GM23338 (cell line): ENCODE data around the gene DNAJB8. TPM values are rescaled to one million over a fixed set of nuclear protein-coding genes. Genes with fewer than 3 reads are reported as not detected.

ENCODE experiments used
- ATAC-seq: fragments of 200-7000 bp; cut with Tn5 transposase; 3 replicates; pipeline ENCODE4 v1.9.1; 2020
- DNase-seq: peaks from one replicate; pipeline ENCODE4 v3.0.0-alpha.2; 2015; ENCODE audit warnings: low spot score
- H2AFZ ChIP-seq: fragments of 200-600 bp; sonication (generic); 2 replicates; pipeline ENCODE4 v1.8.0; 2016; ENCODE audit warnings: antibody characterized with exemption, mild to moderate bottlenecking, moderate library complexity
- H3F3A ChIP-seq: fragments of 200-600 bp; sonication (generic); replicated peaks from 2 replicates; pipeline ENCODE4 v1.8.0; 2017; ENCODE audit warnings: antibody characterized with exemption, mixed run types, low read depth
- H3K27ac ChIP-seq: fragments of 200-600 bp; sonication (generic); 2 replicates; pipeline ENCODE4 v1.6.1; 2016; ENCODE audit warnings: low read depth
- H3K27me3 ChIP-seq: fragments of 200-600 bp; sonication (generic); 2 replicates; pipeline ENCODE4 v1.8.0; 2016; ENCODE audit warnings: mild to moderate bottlenecking, mixed run types, moderate library complexity; ENCODE audit not compliant: insufficient read depth
- H3K36me3 ChIP-seq: fragments of 200-600 bp; sonication (generic); 2 replicates; pipeline ENCODE4 v1.8.0; 2016; ENCODE audit warnings: mild to moderate bottlenecking; ENCODE audit not compliant: insufficient read depth
- H3K4me1 ChIP-seq: fragments of 200-600 bp; sonication (generic); 2 replicates; pipeline ENCODE4 v1.8.0; 2016; ENCODE audit warnings: mild to moderate bottlenecking, moderate library complexity; ENCODE audit not compliant: insufficient read depth
- H3K4me2 ChIP-seq: fragments of 200-600 bp; sonication (generic); 2 replicates; pipeline ENCODE4 v1.7.1; 2017; ENCODE audit warnings: mixed run types
- H3K4me3 ChIP-seq: fragments of 200-600 bp; sonication (generic); 2 replicates; pipeline ENCODE4 v1.6.1; 2016; ENCODE audit warnings: mixed run types
- H3K79me2 ChIP-seq: fragments of 200-600 bp; sonication (generic); replicated peaks from 2 replicates; pipeline ENCODE4 v1.8.0; 2017; ENCODE audit warnings: mild to moderate bottlenecking; ENCODE audit not compliant: insufficient read depth
- H3K9me2 ChIP-seq: fragments of 200-600 bp; sonication (generic); 2 replicates; pipeline ENCODE4 v1.8.0; 2017; ENCODE audit not compliant: insufficient read depth
- H4K20me1 ChIP-seq: fragments of 200-600 bp; sonication (generic); replicated peaks from 2 replicates; pipeline ENCODE4 v1.8.0; 2017; ENCODE audit warnings: mild to moderate bottlenecking; ENCODE audit not compliant: insufficient read depth
- H3K27ac Mint-ChIP-seq: 2 replicates; pipeline ENCODE4 v1.8.0; 2020; ENCODE audit warnings: inconsistent platforms, mild to moderate bottlenecking, moderate library complexity, mixed read lengths
- H3K27me3 Mint-ChIP-seq: 3 replicates; pipeline ENCODE4 v1.8.0; 2022; ENCODE audit warnings: low read depth, mild to moderate bottlenecking, moderate library complexity, mixed read lengths, inconsistent platforms; ENCODE audit not compliant: insufficient read depth, poor library complexity
- H3K36me3 Mint-ChIP-seq: 3 replicates; pipeline ENCODE4 v1.8.0; 2021; ENCODE audit warnings: low read depth, mild to moderate bottlenecking, inconsistent platforms, moderate library complexity, mixed read lengths
- H3K4me1 Mint-ChIP-seq: 3 replicates; pipeline ENCODE4 v1.8.0; 2020; ENCODE audit warnings: mild to moderate bottlenecking, inconsistent platforms, mixed read lengths
- H3K4me3 Mint-ChIP-seq: 3 replicates; pipeline ENCODE4 v1.8.0; 2021; ENCODE audit warnings: moderate library complexity, mild to moderate bottlenecking, inconsistent platforms, mixed read lengths
- H3K9me3 Mint-ChIP-seq: 3 replicates; pipeline ENCODE4 v1.8.0; 2020; ENCODE audit warnings: moderate library complexity, mild to moderate bottlenecking, inconsistent platforms, mixed read lengths
- CREB1 ChIP-seq: fragments of 250-450 bp; sonication (Bioruptor Pico); IDR thresholded peaks from 2 replicates; pipeline ENCODE4 v1.5.0; 2020; ENCODE audit warnings: low read depth, mild to moderate bottlenecking, moderate library complexity
- ETS1 ChIP-seq: IDR thresholded peaks from 2 replicates; pipeline ENCODE4 v1.6.1; 2016; ENCODE audit warnings: antibody characterized with exemption
- EZH2 ChIP-seq: fragments of 200-600 bp; sonication (generic); IDR thresholded peaks from one replicate; pipeline ENCODE4 v1.8.0; 2017; ENCODE audit warnings: antibody characterized with exemption, mild to moderate bottlenecking, low read depth; ENCODE audit not compliant: unreplicated experiment
- EZH2phosphoT487 ChIP-seq: fragments of 200-600 bp; sonication (generic); IDR thresholded peaks from one replicate; pipeline ENCODE4 v1.8.1; 2018; ENCODE audit warnings: antibody characterized with exemption; ENCODE audit not compliant: unreplicated experiment
- JUNB ChIP-seq: IDR thresholded peaks from one replicate; pipeline ENCODE4 v1.6.1; 2016; ENCODE audit warnings: antibody characterized with exemption; ENCODE audit not compliant: unreplicated experiment
- NANOG ChIP-seq: IDR thresholded peaks from 2 replicates; pipeline ENCODE4 v1.6.1; 2016; ENCODE audit warnings: antibody characterized with exemption, borderline replicate concordance
- POLR2AphosphoS5 ChIP-seq: IDR thresholded peaks from 2 replicates; pipeline ENCODE4 v1.6.1; 2016; ENCODE audit warnings: antibody characterized with exemption, low read depth
- STAT1 ChIP-seq: IDR thresholded peaks from one replicate; pipeline ENCODE4 v1.6.1; 2016; ENCODE audit warnings: antibody characterized with exemption; ENCODE audit not compliant: unreplicated experiment
- ZNF114 ChIP-seq: fragments of 250-450 bp; sonication (Bioruptor Pico); IDR thresholded peaks from 2 replicates; pipeline ENCODE4 v1.5.0; 2020; ENCODE audit warnings: mild to moderate bottlenecking, moderate library complexity
- ZNF331 ChIP-seq: fragments of 250-450 bp; sonication (Bioruptor Pico); IDR thresholded peaks from 2 replicates; pipeline ENCODE4 v1.5.0; 2020; ENCODE audit warnings: low read depth, mild to moderate bottlenecking, moderate library complexity
- polyA plus RNA-seq: library from polyadenylated mRNA; unstranded; fragments of >200 nt; fragmentation: Nextera tagmentation; extraction: Ambion mirVana; gene quantifications from 2 replicates; pipeline ENCODE4 v1.2.1, GENCODE V29; 2016
- total RNA-seq: library from RNA; depleted of rRNA; stranded (reverse); fragments of >200 nt; shearing (Covaris generic); gene quantifications from 2 replicates; pipeline ENCODE4 v1.2.3, GENCODE V29; 2014
- TF ChIP-seq, protein P1 (sequence below): fragments of 250-450 bp; sonication (Bioruptor Pico); IDR thresholded peaks from 2 replicates; pipeline ENCODE4 v1.5.0; 2020; ENCODE audit warnings: mild to moderate bottlenecking, moderate library complexity
- TF ChIP-seq, protein P2 (sequence below), 2 experiments: fragments of 200-600 bp in 1 of 2; sonication (generic) in 1 of 2; conservative IDR thresholded peaks; 2 replicates each; pipeline versions ENCODE4 v1.5.1 to v1.6.1; 2016 to 2017; ENCODE audit warnings: antibody characterized with exemption in 2 of 2, low read depth in 2 of 2, mild to moderate bottlenecking in 2 of 2, moderate library complexity in 1 of 2
- TF ChIP-seq, protein P3 (sequence below): IDR thresholded peaks from one replicate; pipeline ENCODE4 v1.6.1; 2018; ENCODE audit warnings: antibody characterized with exemption; ENCODE audit not compliant: unreplicated experiment

Gene DNAJB8
- total and polyA plus RNA-seq, 2 experiments from 2014 or later = not detected

DNA sequence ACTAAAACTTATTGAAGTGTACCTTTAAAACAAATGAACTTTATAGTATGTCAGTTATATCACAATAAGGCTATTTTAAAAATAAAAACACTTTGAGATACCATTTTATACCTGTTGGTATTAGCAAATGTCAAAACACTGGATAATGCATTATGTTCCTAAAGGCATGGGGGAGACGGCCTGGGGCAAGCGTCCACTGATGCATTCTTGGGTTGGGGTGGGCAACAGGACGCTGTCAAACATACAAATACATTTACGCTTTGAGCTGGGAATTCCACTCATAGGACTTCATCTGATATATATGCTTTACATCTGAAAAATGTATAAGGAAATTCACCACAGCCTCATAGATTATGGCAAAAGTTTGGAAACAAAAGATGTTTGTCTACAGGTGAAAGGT, 33.9 kb upstream of the DNAJB8 start:
- no peaks in the 10 kb centered on the region for H3K9me3 Mint-ChIP-seq
- Histone ChIP-seq H3F3A (no peaks in the 10 kb centered on the region), H3K4me3 (no peak overlapping the region), H2AFZ (no peak overlapping the region), H3K27me3 (peaks cover 42% of the 10 kb centered on the region), H3K27ac (no peak overlapping the region), H3K4me2 (no peak overlapping the region), H3K36me3 (no peaks in the 10 kb centered on the region), H4K20me1 (0 out of 2 replicates have a peak, but pooled peaks cover 5% of the 10 kb centered on the region), H3K9me2 (no peaks in the 10 kb centered on the region), H3K4me1 (no peaks in the 10 kb centered on the region; the same call in 1 of the 2 replicates), H3K79me2 (no peaks in the 10 kb centered on the region)
- no peak overlapping the region for H3K27ac Mint-ChIP-seq
- H3K4me1 Mint-ChIP-seq = peaks cover 12% of the 10 kb centered on the region
- no peak overlapping the region for H3K4me3 Mint-ChIP-seq
- H3K27me3 Mint-ChIP-seq = peaks cover 38% of the 10 kb centered on the region
- no peak for DNase-seq
- peaks cover 4% of the 10 kb centered on the region; the same call in 1 of the 3 replicates for H3K36me3 Mint-ChIP-seq
- TF ChIP-seq, protein P1, sequence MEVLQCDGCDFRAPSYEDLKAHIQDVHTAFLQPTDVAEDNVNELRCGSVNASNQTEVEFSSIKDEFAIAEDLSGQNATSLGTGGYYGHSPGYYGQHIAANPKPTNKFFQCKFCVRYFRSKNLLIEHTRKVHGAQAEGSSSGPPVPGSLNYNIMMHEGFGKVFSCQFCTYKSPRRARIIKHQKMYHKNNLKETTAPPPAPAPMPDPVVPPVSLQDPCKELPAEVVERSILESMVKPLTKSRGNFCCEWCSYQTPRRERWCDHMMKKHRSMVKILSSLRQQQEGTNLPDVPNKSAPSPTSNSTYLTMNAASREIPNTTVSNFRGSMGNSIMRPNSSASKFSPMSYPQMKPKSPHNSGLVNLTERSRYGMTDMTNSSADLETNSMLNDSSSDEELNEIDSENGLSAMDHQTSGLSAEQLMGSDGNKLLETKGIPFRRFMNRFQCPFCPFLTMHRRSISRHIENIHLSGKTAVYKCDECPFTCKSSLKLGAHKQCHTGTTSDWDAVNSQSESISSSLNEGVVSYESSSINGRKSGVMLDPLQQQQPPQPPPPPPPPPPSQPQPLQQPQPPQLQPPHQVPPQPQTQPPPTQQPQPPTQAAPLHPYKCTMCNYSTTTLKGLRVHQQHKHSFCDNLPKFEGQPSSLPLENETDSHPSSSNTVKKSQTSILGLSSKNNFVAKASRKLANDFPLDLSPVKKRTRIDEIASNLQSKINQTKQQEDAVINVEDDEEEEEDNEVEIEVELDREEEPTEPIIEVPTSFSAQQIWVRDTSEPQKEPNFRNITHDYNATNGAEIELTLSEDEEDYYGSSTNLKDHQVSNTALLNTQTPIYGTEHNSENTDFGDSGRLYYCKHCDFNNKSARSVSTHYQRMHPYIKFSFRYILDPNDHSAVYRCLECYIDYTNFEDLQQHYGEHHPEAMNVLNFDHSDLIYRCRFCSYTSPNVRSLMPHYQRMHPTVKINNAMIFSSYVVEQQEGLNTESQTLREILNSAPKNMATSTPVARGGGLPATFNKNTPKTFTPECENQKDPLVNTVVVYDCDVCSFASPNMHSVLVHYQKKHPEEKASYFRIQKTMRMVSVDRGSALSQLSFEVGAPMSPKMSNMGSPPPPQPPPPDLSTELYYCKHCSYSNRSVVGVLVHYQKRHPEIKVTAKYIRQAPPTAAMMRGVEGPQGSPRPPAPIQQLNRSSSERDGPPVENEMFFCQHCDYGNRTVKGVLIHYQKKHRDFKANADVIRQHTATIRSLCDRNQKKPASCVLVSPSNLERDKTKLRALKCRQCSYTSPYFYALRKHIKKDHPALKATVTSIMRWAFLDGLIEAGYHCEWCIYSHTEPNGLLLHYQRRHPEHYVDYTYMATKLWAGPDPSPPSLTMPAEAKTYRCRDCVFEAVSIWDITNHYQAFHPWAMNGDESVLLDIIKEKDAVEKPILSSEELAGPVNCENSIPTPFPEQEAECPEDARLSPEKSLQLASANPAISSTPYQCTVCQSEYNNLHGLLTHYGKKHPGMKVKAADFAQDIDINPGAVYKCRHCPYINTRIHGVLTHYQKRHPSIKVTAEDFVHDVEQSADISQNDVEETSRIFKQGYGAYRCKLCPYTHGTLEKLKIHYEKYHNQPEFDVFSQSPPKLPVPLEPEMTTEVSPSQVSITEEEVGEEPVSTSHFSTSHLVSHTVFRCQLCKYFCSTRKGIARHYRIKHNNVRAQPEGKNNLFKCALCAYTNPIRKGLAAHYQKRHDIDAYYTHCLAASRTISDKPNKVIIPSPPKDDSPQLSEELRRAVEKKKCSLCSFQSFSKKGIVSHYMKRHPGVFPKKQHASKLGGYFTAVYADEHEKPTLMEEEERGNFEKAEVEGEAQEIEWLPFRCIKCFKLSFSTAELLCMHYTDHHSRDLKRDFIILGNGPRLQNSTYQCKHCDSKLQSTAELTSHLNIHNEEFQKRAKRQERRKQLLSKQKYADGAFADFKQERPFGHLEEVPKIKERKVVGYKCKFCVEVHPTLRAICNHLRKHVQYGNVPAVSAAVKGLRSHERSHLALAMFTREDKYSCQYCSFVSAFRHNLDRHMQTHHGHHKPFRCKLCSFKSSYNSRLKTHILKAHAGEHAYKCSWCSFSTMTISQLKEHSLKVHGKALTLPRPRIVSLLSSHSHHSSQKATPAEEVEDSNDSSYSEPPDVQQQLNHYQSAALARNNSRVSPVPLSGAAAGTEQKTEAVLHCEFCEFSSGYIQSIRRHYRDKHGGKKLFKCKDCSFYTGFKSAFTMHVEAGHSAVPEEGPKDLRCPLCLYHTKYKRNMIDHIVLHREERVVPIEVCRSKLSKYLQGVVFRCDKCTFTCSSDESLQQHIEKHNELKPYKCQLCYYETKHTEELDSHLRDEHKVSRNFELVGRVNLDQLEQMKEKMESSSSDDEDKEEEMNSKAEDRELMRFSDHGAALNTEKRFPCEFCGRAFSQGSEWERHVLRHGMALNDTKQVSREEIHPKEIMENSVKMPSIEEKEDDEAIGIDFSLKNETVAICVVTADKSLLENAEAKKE (CRISPR knock-in tag) = no peak
- TF ChIP-seq ZNF331 (CRISPR knock-in tag) (no peak), CREB1 (CRISPR knock-in tag) (no peak), EZH2 (no peak), STAT1 (no peak), ZNF114 (CRISPR knock-in tag) (no peak), NANOG (no peak), POLR2AphosphoS5 (no peak), EZH2phosphoT487 (no peak), ETS1 (no peak), JUNB (no peak)
- TF ChIP-seq, protein P2, sequence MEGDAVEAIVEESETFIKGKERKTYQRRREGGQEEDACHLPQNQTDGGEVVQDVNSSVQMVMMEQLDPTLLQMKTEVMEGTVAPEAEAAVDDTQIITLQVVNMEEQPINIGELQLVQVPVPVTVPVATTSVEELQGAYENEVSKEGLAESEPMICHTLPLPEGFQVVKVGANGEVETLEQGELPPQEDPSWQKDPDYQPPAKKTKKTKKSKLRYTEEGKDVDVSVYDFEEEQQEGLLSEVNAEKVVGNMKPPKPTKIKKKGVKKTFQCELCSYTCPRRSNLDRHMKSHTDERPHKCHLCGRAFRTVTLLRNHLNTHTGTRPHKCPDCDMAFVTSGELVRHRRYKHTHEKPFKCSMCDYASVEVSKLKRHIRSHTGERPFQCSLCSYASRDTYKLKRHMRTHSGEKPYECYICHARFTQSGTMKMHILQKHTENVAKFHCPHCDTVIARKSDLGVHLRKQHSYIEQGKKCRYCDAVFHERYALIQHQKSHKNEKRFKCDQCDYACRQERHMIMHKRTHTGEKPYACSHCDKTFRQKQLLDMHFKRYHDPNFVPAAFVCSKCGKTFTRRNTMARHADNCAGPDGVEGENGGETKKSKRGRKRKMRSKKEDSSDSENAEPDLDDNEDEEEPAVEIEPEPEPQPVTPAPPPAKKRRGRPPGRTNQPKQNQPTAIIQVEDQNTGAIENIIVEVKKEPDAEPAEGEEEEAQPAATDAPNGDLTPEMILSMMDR (conservative IDR thresholded peaks at IDR 0.05; ENCODE audit: low read depth in 2 of 2) = no peak
- TF ChIP-seq, protein P3, sequence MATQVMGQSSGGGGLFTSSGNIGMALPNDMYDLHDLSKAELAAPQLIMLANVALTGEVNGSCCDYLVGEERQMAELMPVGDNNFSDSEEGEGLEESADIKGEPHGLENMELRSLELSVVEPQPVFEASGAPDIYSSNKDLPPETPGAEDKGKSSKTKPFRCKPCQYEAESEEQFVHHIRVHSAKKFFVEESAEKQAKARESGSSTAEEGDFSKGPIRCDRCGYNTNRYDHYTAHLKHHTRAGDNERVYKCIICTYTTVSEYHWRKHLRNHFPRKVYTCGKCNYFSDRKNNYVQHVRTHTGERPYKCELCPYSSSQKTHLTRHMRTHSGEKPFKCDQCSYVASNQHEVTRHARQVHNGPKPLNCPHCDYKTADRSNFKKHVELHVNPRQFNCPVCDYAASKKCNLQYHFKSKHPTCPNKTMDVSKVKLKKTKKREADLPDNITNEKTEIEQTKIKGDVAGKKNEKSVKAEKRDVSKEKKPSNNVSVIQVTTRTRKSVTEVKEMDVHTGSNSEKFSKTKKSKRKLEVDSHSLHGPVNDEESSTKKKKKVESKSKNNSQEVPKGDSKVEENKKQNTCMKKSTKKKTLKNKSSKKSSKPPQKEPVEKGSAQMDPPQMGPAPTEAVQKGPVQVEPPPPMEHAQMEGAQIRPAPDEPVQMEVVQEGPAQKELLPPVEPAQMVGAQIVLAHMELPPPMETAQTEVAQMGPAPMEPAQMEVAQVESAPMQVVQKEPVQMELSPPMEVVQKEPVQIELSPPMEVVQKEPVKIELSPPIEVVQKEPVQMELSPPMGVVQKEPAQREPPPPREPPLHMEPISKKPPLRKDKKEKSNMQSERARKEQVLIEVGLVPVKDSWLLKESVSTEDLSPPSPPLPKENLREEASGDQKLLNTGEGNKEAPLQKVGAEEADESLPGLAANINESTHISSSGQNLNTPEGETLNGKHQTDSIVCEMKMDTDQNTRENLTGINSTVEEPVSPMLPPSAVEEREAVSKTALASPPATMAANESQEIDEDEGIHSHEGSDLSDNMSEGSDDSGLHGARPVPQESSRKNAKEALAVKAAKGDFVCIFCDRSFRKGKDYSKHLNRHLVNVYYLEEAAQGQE = no peak
- no peak for ATAC-seq
